Mucosa of gallbladder (tissue), 1 donor: Measurements from ENCODE around the gene OTOP2. TPM values are rescaled to one million over a fixed set of nuclear protein-coding genes. Genes with fewer than 3 reads are reported as not detected.
"Not testable (repeated sequence)": the region's sequence is repeated elsewhere in the genome, so short reads cannot be mapped to it uniquely, and the experiment has no call there.

Experiments
- DNase-seq: peaks from one replicate; pipeline ENCODE4 v3.0.0-alpha.2; 2020; ENCODE audit warnings: low spot score
- total RNA-seq: library from RNA; stranded (reverse); gene quantifications from one replicate; pipeline ENCODE4 v1.2.1, GENCODE V29; 2021
- donor health status: DM: no; HTN: no; CAD: no.

Gene OTOP2
- total RNA-seq, 1 donor from 2014 or later = not detected

GRCh38 chr17:74901353-74902135 lies 22.5 kb upstream of the OTOP2 start:
- DNase-seq = no peak

GRCh38 chr17:74903034-74903433 lies 21.0 kb upstream of the OTOP2 start:
- no peak for DNase-seq

- no peak for DNase-seq
These were observed 20.4 kb upstream of the OTOP2 start for GRCh38 chr17:74903671-74904070.

GRCh38 chr17:74904687-74905409 lies 19.2 kb upstream of the OTOP2 start:
- no peak for DNase-seq

- not testable (repeated sequence) for DNase-seq
These were observed 17.8 kb upstream of the OTOP2 start for GRCh38 chr17:74906214-74906793.

GRCh38 chr17:74907012-74907411 lies 17.1 kb upstream of the OTOP2 start:
- no peak for DNase-seq

- DNase-seq = not testable (repeated sequence)
These were observed 15.0 kb upstream of the OTOP2 start for GRCh38 chr17:74909097-74909496.

GRCh38 chr17:74911423-74911822 lies 12.7 kb upstream of the OTOP2 start:
- DNase-seq = not testable (repeated sequence)

GRCh38 chr17:74916136-74916850 lies 7.8 kb upstream of the OTOP2 start:
- no peak for DNase-seq

- no peak for DNase-seq
These were observed 7.2 kb upstream of the OTOP2 start for GRCh38 chr17:74916851-74917199.

GRCh38 chr17:74917430-74917829 lies 6.6 kb upstream of the OTOP2 start:
- no peak for DNase-seq

GRCh38 chr17:74918906-74919305 lies 5.2 kb upstream of the OTOP2 start:
- DNase-seq = no peak

GRCh38 chr17:74919440-74920305 lies 4.4 kb upstream of the OTOP2 start:
- no peak for DNase-seq

- DNase-seq = no peak
These were observed 3.8 kb upstream of the OTOP2 start for GRCh38 chr17:74920306-74920620.

GRCh38 chr17:74920642-74921025 lies 3.4 kb upstream of the OTOP2 start:
- DNase-seq = no peak

- no peak for DNase-seq
These were observed 2.9 kb upstream of the OTOP2 start for GRCh38 chr17:74921026-74921681.

GRCh38 chr17:74921769-74922168 lies 2.3 kb upstream of the OTOP2 start:
- DNase-seq = no peak

- no peak for DNase-seq
These were observed 1.9 kb upstream of the OTOP2 start for GRCh38 chr17:74922172-74922571.

GRCh38 chr17:74922694-74923537 lies 1.2 kb upstream of the OTOP2 start, which contains the start of gene USH1G:
TSS of gene USH1G (minus strand) at chr17:74923255. CDS start at chr17:74923073, 182 bp downstream.
- no peak for DNase-seq
